Lung (tissue), 12 donors: ENCODE measurements around the gene ABHD10. TPM values are rescaled to one million over a fixed set of nuclear protein-coding genes. Genes with fewer than 3 reads are reported as not detected.

ENCODE experiments used
- ATAC-seq: fragments of 200-7000 bp; cut with Tn5 transposase; one replicate; pipeline ENCODE4 v1.9.1; 2020; ENCODE audit warnings: moderate number of reproducible peaks; ENCODE audit not compliant: insufficient read depth, low FRiP score
- DNase-seq, 3 donors: peaks; one replicate each; pipeline ENCODE4 v3.0.0-alpha.2; 2013 to 2017
- H3K27ac ChIP-seq, 2 donors: one replicate each; pipeline ENCODE4 v1.5.1; 2013; ENCODE audit warnings: mild to moderate bottlenecking in 2 of 2, moderate library complexity in 2 of 2, control low read depth in 1 of 2, inconsistent platforms in 1 of 2, low read depth in 1 of 2, low read length in 1 of 2
- H3K27me3 ChIP-seq, 3 donors: one replicate each; pipeline ENCODE4 v1.5.1; 2013; ENCODE audit warnings: low read length in 2 of 3; ENCODE audit not compliant: control insufficient read depth in 3 of 3, insufficient read depth in 3 of 3
- H3K36me3 ChIP-seq, 4 donors: one replicate each; pipeline ENCODE4 v1.5.1; 2013; ENCODE audit warnings: low read length in 4 of 4, mild to moderate bottlenecking in 1 of 4, moderate library complexity in 1 of 4; ENCODE audit not compliant: control insufficient read depth in 4 of 4, insufficient read depth in 4 of 4
- H3K4me1 ChIP-seq, 5 donors: one replicate each; pipeline ENCODE4 v1.5.1; 2013; ENCODE audit warnings: low read length in 5 of 5, mild to moderate bottlenecking in 2 of 5, moderate library complexity in 1 of 5; ENCODE audit not compliant: control insufficient read depth in 5 of 5, insufficient read depth in 5 of 5
- H3K4me3 ChIP-seq: one replicate; pipeline ENCODE4 v1.5.1; 2013; ENCODE audit warnings: mild to moderate bottlenecking, control low read depth, moderate library complexity
- H3K9ac ChIP-seq, 2 donors: one replicate each; pipeline ENCODE4 v1.5.1; 2013; ENCODE audit warnings: low read length in 2 of 2, control low read depth in 1 of 2; ENCODE audit not compliant: insufficient read depth in 1 of 2
- H3K9me3 ChIP-seq, 4 donors: one replicate each; pipeline ENCODE4 v1.5.1; 2013; ENCODE audit warnings: low read length in 3 of 4, mild to moderate bottlenecking in 1 of 4, moderate library complexity in 1 of 4; ENCODE audit not compliant: control insufficient read depth in 4 of 4, insufficient read depth in 3 of 4
- CTCF ChIP-seq: IDR thresholded peaks from 2 replicates; pipeline ENCODE4 v1.5.1; 2012; ENCODE audit warnings: mild to moderate bottlenecking; ENCODE audit errors: control extremely low read depth, extremely low read depth
- WGBS, 2 donors: extraction: QIAGEN DNeasy Blood & Tissue Kit; methylation state at CpG; one replicate each; pipeline ENCODE4 v1.1.7; 2013; 5-methylcytosine and 5-hydroxymethylcytosine counted together
- polyA plus RNA-seq, 2 donors: library from polyadenylated mRNA; stranded (reverse); fragments of 200-250 nt; gene quantifications; one replicate each; pipeline ENCODE4 v1.2.1, GENCODE V29; 2013
- total RNA-seq, 2 donors: library from RNA; depleted of rRNA in 1 of 2; stranded (reverse); fragments of >200 nt in 1 of 2; gene quantifications; one replicate each; pipeline ENCODE4 v1.2.1, GENCODE V29; 2014 to 2021
- donor health status: control.
- donor health status: control.
- donor health status: Bipolar disorder and iron deficiency.
- donor health status: healthy.
- donor health status: DM: yes; HTN: yes; CAD: no.

Gene ABHD10
- total and polyA plus RNA-seq, 4 donors: 10.6 to 52.1 (median 23.0) TPM

DNA sequence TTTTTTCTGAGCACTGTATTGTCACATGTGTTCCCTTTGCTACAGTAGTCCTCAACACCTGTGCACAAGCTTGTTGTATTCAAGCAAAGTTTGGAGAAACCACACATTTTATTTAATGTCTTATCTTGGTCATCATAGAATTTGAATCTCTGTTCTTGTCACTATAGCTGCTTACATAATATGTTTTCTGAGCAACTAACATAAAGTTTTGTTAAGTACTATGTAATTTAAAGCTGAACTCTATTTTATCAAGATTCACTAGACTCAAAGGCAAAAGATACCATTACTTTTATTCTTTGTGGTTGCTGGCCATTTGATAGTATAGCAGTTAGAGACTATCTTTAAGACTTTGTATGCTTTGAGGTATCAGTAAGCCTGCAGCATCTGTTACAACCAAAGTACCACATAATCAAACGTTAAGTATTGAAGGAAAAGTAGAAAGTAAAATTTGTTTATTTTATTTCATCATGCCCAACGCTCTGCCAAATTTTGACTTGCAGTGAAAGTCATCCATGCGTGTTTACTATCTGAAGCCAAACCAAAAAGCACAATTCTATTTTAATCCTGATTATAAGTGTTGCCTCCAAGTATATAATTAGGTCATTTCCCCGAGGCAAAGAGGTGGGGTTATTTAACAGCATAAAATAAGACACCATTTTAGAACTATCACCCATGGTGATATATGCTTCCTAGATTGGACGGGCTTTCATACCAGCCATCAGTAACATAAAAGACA lies 10.3 kb upstream of the ABHD10 start:
- H3K36me3 ChIP-seq: peaks cover 0 to 23% (median 4%) of the 10 kb centered on the region in 4 donors
- peak overlapping the region in 1 of 2 donors; percentile 48 for H3K9ac ChIP-seq
- no peak overlapping the region for H3K27ac ChIP-seq
- H3K9me3 ChIP-seq: no peaks in the 10 kb centered on the region
- DNase-seq: peak; percentile 24 to 94 (median 93)
- ATAC-seq: no peak
- no peak overlapping the region for H3K4me3 ChIP-seq
- no peak for TF ChIP-seq CTCF
- H3K27me3 ChIP-seq: no peaks in the 10 kb centered on the region
- 37 to 59% methylated on average over 5 of the region's 5 CpGs for WGBS, 2 donors
- peaks cover 0 to 58% (median 12%) of the 10 kb centered on the region in 5 donors for H3K4me1 ChIP-seq

- no peak overlapping the region for H3K27ac ChIP-seq
- H3K27me3 ChIP-seq: no peaks in the 10 kb centered on the region
- no peak overlapping the region for H3K4me3 ChIP-seq
- peaks cover 0 to 21% (median 2%) of the 10 kb centered on the region in 4 donors for H3K36me3 ChIP-seq
- WGBS, 2 donors: 77% methylated on average over 3 of the region's 3 CpGs
- peaks cover 0 to 58% (median 12%) of the 10 kb centered on the region in 5 donors for H3K4me1 ChIP-seq
- DNase-seq (peak in 2 of 3 donors; percentile 80 to 87), ATAC-seq (no peak)
- peak overlapping the region in 1 of 2 donors; percentile 3 for H3K9ac ChIP-seq
- no peaks in the 10 kb centered on the region for H3K9me3 ChIP-seq
- TF ChIP-seq CTCF: no peak
Observed at GRCh38 chr3:111970376-111970775, 8.4 kb upstream of the ABHD10 start.

GRCh38 chr3:111971533-111972130 lies 7.2 kb upstream of the ABHD10 start:
- peaks cover 0 to 21% (median 2%) of the 10 kb centered on the region in 4 donors for H3K36me3 ChIP-seq
- peaks cover 0 to 56% (median 8%) of the 10 kb centered on the region in 5 donors for H3K4me1 ChIP-seq
- H3K27ac ChIP-seq: peak overlapping the region in 1 of 2 donors; percentile 69
- H3K4me3 ChIP-seq: no peak overlapping the region
- no peak overlapping the region for H3K9ac ChIP-seq
- H3K27me3 ChIP-seq: no peaks in the 10 kb centered on the region
- no peak for ATAC-seq
- TF ChIP-seq CTCF: no peak
- peak; percentile 35 to 80 (median 59) for DNase-seq
- WGBS, 2 donors: 79 to 86% methylated on average over 11 of the region's 11 CpGs
- no peaks in the 10 kb centered on the region for H3K9me3 ChIP-seq
